Retina (tissue), 1 donor: ENCODE data around the gene CAPN7.

ENCODE experiments used
- DNase-seq: peaks from one replicate; pipeline ENCODE4 v3.0.0-alpha.2; 2016

Gene CAPN7

GRCh38 chr3:15255215-15255614 is 49.2 kb downstream of the CAPN7 start:
- no peak for DNase-seq

GRCh38 chr3:15256861-15257341 is 50.9 kb downstream of the CAPN7 start:
- no peak for DNase-seq

- DNase-seq: no peak
Measured at GRCh38 chr3:15258720-15259119, 52.7 kb downstream of the CAPN7 start.

GRCh38 chr3:15260531-15260930 is 54.5 kb downstream of the CAPN7 start:
- DNase-seq: no peak

GRCh38 chr3:15261274-15261673 is 55.2 kb downstream of the CAPN7 start:
- no peak for DNase-seq

- DNase-seq: no peak
Measured at GRCh38 chr3:15262021-15262420, 56.0 kb downstream of the CAPN7 start.

- DNase-seq: no peak
Measured at GRCh38 chr3:15263120-15263519, 57.1 kb downstream of the CAPN7 start.

GRCh38 chr3:15263926-15264325 is 57.9 kb downstream of the CAPN7 start:
- no peak for DNase-seq

GRCh38 chr3:15264486-15264885 is 58.4 kb downstream of the CAPN7 start:
- DNase-seq: no peak

GRCh38 chr3:15265655-15266509 is 59.8 kb downstream of the CAPN7 start:
- no peak for DNase-seq

GRCh38 chr3:15266510-15267376 is 60.7 kb downstream of the CAPN7 start:
- DNase-seq: no peak

- no peak for DNase-seq
Measured at GRCh38 chr3:15267502-15267901, 61.5 kb downstream of the CAPN7 start.

- DNase-seq: peak; percentile 80
Measured at GRCh38 chr3:15268033-15268631, 62.1 kb downstream of the CAPN7 start.

GRCh38 chr3:15269091-15269989 is 63.3 kb downstream of the CAPN7 start:
- DNase-seq: no peak

- DNase-seq: no peak
Measured at GRCh38 chr3:15271030-15271429, 65.0 kb downstream of the CAPN7 start.

- DNase-seq: no peak
Measured at GRCh38 chr3:15271785-15272381, 65.8 kb downstream of the CAPN7 start.

GRCh38 chr3:15272426-15273196 is 66.6 kb downstream of the CAPN7 start:
- DNase-seq: no peak

- no peak for DNase-seq
Measured at GRCh38 chr3:15273227-15273626, 67.2 kb downstream of the CAPN7 start.

- DNase-seq: no peak
Measured at GRCh38 chr3:15276028-15276724, 70.1 kb downstream of the CAPN7 start.

GRCh38 chr3:15277861-15278500 is 71.9 kb downstream of the CAPN7 start:
- no peak for DNase-seq
